Breast epithelium (tissue), 3 donors: ENCODE data around the gene EEF1G.

Experiments used
- POLR2AphosphoS5 ChIP-seq, 3 donors: sonication (generic); formaldehyde crosslinking; IDR thresholded peaks; one replicate each; pipeline ENCODE4 v1.6.1; 2017; ENCODE audit warnings: antibody characterized with exemption in 3 of 3
- TF ChIP-seq, protein P1 (sequence below), 3 donors: fragments of 450-650 bp; IDR thresholded peaks; one replicate each; pipeline ENCODE4 v1.5.1; 2016 to 2017; ENCODE audit warnings: antibody characterized with exemption in 3 of 3, mild to moderate bottlenecking in 3 of 3, moderate library complexity in 3 of 3

DNA sequence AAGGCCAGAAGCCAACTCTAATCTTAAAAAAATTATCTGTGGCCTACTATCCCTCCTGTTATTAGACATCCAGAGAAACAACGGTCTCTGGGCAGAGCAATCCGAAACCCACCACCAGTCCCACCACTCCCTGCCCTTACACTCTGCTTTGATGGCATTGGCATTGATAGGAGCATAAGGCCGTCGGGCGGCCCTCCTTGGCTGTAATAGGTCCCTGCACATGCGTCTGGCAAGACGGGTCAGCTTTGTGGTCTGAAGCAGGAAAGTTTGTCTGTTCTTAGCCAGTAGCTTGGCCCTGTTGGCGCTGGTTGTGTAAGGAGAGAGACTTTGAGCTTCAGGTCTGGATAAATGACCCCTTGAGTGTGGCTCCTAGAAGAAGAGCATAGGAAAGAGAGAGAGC, 21.4 kb upstream of the EEF1G start:
- TF ChIP-seq, protein P1, sequence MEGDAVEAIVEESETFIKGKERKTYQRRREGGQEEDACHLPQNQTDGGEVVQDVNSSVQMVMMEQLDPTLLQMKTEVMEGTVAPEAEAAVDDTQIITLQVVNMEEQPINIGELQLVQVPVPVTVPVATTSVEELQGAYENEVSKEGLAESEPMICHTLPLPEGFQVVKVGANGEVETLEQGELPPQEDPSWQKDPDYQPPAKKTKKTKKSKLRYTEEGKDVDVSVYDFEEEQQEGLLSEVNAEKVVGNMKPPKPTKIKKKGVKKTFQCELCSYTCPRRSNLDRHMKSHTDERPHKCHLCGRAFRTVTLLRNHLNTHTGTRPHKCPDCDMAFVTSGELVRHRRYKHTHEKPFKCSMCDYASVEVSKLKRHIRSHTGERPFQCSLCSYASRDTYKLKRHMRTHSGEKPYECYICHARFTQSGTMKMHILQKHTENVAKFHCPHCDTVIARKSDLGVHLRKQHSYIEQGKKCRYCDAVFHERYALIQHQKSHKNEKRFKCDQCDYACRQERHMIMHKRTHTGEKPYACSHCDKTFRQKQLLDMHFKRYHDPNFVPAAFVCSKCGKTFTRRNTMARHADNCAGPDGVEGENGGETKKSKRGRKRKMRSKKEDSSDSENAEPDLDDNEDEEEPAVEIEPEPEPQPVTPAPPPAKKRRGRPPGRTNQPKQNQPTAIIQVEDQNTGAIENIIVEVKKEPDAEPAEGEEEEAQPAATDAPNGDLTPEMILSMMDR (IDR thresholded peaks at IDR 0.05), result no peak
- TF ChIP-seq POLR2AphosphoS5 (IDR thresholded peaks at IDR 0.05), result no peak
